ENCODE data around the gene NFYB. TPM values are rescaled to one million over a fixed set of nuclear protein-coding genes. Genes with fewer than 3 reads are reported as not detected.

NFYB gene
- total RNA-seq, 1 experiment from 2014 or later: 36.0 TPM

DNA sequence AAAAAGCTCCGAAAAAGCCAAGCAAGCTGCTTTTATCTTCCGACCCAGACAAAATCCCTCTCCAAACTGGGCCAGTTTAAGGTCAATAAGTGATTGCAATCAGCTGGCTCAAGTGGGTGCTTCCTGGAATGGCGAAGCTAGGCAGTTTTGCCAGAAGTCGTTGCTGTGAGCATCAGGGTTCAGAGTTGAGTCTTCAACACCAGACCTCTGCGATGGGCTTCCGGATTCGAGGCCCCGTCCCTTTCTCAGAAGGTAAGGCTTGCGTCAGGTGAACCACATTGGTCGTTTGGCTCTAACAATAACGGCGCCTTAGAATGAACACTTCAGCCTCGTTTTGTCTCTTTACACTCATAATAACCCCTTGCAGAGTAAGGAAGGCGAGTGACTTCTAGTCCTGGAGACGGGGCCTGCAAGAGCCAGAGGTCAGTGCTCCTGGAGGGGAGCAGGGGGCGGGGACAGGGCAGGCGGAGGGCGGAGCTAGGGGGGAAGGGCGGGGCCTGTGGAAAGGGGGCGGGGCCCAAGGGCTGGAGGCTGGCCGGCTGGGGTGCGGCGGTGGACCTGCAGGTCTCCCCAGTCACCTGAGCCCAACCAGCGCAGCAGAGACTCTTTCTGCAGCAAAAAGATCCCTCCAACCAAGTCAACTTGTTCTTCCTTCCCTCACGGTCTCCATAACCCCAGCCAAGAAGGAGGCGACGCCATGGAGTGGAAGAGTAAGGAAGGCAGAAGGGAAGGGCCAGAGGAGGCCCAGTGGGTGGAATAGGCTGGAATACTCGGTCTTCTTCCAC lies 34.0 kb upstream of the NFYB start:
- Mint-ChIP-seq H3K36me3 (ENCODE audit: insufficient read depth, unreplicated experiment) (no peaks in the 10 kb centered on the region), H3K4me3 (ENCODE audit: low read depth, unreplicated experiment) (no peak overlapping the region), H3K4me1 (ENCODE audit: low read depth, unreplicated experiment) (no peaks in the 10 kb centered on the region), H3K27ac (ENCODE audit: unreplicated experiment) (no peak overlapping the region), H3K9me3 (ENCODE audit: low read depth, unreplicated experiment) (no peaks in the 10 kb centered on the region), H3K27me3 (ENCODE audit: unreplicated experiment) (no peaks in the 10 kb centered on the region)
- no peak for TF ChIP-seq CTCF (IDR thresholded peaks at IDR 0.05; ENCODE audit: unreplicated experiment)
- no TSS peak for BruUV-seq (replicated peaks)
- no peak for DNase-seq
- intact Hi-C loops (cut with micrococcal nuclease; ENCODE audit: unreplicated experiment): no loop called here
- CTCF ChIA-PET: no interaction called here

GRCh38 chr12:104168596-104168995 lies 30.6 kb upstream of the NFYB start:
- H3K27ac Mint-ChIP-seq (ENCODE audit: unreplicated experiment): no peak overlapping the region
- BruUV-seq (replicated peaks): no TSS peak
- TF ChIP-seq CTCF (IDR thresholded peaks at IDR 0.05; ENCODE audit: unreplicated experiment): no peak
- CTCF ChIA-PET: interaction anchor here (0.7 kb wide), 1 partner anchor 13 kb away, joined by 5 read pairs; no protein-coding TSS in a partner anchor
- DNase-seq: no peak
- H3K36me3 Mint-ChIP-seq (ENCODE audit: insufficient read depth, unreplicated experiment): no peaks in the 10 kb centered on the region
- intact Hi-C loops (cut with micrococcal nuclease; ENCODE audit: unreplicated experiment): no loop called here
- no peaks in the 10 kb centered on the region for H3K4me1 Mint-ChIP-seq (ENCODE audit: low read depth, unreplicated experiment)
- H3K9me3 Mint-ChIP-seq (ENCODE audit: low read depth, unreplicated experiment): no peaks in the 10 kb centered on the region
- H3K4me3 Mint-ChIP-seq (ENCODE audit: low read depth, unreplicated experiment): no peak overlapping the region
- H3K27me3 Mint-ChIP-seq (ENCODE audit: unreplicated experiment): peaks cover 8% of the 10 kb centered on the region

DNA sequence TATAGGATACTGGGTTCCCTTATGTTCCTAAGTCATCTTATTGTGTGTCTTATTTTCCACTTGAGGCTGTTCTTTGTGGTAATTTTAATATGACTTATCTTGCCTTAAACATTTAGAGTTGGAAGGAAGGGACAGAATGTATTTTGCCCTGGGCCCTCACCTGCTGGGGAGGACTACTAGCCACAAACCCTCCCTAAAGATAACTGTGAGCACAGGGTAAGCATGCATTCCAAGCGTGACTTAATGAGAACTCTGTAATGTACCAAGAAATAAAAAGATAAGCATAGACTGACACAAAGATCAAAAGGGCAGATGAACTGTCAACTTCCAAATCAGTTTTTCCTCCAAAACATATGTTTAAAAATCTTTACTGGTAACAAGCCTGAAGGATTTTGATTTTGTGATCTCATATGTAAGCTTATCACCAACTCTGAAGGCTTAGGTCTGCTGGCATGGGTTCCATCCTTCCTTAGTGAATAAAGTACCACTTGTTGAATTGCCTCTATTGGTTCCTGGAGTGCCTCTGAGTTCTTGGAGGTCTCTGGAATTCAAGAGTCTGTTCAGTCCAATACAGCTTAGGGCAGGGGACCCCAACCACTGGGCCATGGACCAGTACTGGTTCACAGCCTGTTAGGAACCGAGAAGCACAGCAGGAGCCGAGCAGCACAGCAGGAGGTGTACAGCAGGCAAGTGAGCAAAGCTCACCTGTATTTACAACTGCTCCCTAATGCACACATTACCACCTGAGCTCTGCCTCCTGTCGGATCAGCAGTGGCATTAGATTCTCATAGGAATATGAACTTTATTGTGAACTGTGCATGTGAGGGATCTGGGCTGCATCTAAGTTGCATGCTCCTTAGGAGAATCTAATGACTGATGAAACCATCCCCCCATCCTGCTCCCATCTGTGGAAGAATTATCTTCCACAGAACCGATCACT lies 29.8 kb upstream of the NFYB start:
- intact Hi-C loops (cut with micrococcal nuclease; ENCODE audit: unreplicated experiment): no loop called here
- Mint-ChIP-seq H3K36me3 (ENCODE audit: insufficient read depth, unreplicated experiment) (no peaks in the 10 kb centered on the region), H3K9me3 (ENCODE audit: low read depth, unreplicated experiment) (no peaks in the 10 kb centered on the region), H3K27ac (ENCODE audit: unreplicated experiment) (no peak overlapping the region), H3K27me3 (ENCODE audit: unreplicated experiment) (peaks cover 8% of the 10 kb centered on the region), H3K4me3 (ENCODE audit: low read depth, unreplicated experiment) (no peak overlapping the region), H3K4me1 (ENCODE audit: low read depth, unreplicated experiment) (no peaks in the 10 kb centered on the region)
- DNase-seq: no peak
- TF ChIP-seq CTCF (IDR thresholded peaks at IDR 0.05; ENCODE audit: unreplicated experiment): no peak
- no TSS peak for BruUV-seq (replicated peaks)
- CTCF ChIA-PET: interaction anchor here (0.7 kb wide), 3 partner anchors 14 to 1923 kb away, joined by 4 to 5 read pairs (median 5); no protein-coding TSS in a partner anchor

- no peaks in the 10 kb centered on the region for H3K9me3 Mint-ChIP-seq (ENCODE audit: low read depth, unreplicated experiment)
- no peak overlapping the region for H3K4me3 Mint-ChIP-seq (ENCODE audit: low read depth, unreplicated experiment)
- no TSS peak for BruUV-seq (replicated peaks)
- CTCF ChIA-PET: interaction anchor here (0.7 kb wide), 1 partner anchor 1038 kb away, joined by 4 read pairs; no protein-coding TSS in a partner anchor
- peaks cover 8% of the 10 kb centered on the region for H3K27me3 Mint-ChIP-seq (ENCODE audit: unreplicated experiment)
- TF ChIP-seq CTCF (IDR thresholded peaks at IDR 0.05; ENCODE audit: unreplicated experiment): no peak
- no peak for DNase-seq
- no peak overlapping the region for H3K27ac Mint-ChIP-seq (ENCODE audit: unreplicated experiment)
- intact Hi-C loops (cut with micrococcal nuclease; ENCODE audit: unreplicated experiment): no loop called here
- H3K36me3 Mint-ChIP-seq (ENCODE audit: insufficient read depth, unreplicated experiment): no peaks in the 10 kb centered on the region
- H3K4me1 Mint-ChIP-seq (ENCODE audit: low read depth, unreplicated experiment): no peaks in the 10 kb centered on the region
Observed at GRCh38 chr12:104166465-104166864, 28.5 kb upstream of the NFYB start.

Measured in Calu3 (cell line).